Endodermal cell (in vitro differentiated cells): ENCODE data around the gene ATP6V1G1. TPM values are rescaled to one million over a fixed set of nuclear protein-coding genes. Genes with fewer than 3 reads are reported as not detected.
A peak's percentile ranks its signal among the peaks of the same experiment; 100 is the strongest.

Experiments
- DNase-seq: peaks from one replicate; pipeline ENCODE4 v3.0.0-alpha.2; 2017
- H3K27ac ChIP-seq: 2 replicates; pipeline ENCODE4 v1.5.1; 2013; ENCODE audit warnings: mild to moderate bottlenecking, low read depth, low read length, moderate library complexity
- H3K27me3 ChIP-seq: 2 replicates; pipeline ENCODE4 v1.6.1; 2013; ENCODE audit warnings: mild to moderate bottlenecking, low read length, moderate library complexity; ENCODE audit not compliant: insufficient read depth, control insufficient read depth, poor library complexity, severe bottlenecking
- H3K36me3 ChIP-seq: 2 replicates; pipeline ENCODE4 v1.7.0; 2013; ENCODE audit warnings: mild to moderate bottlenecking, low read length, moderate library complexity; ENCODE audit not compliant: control insufficient read depth, insufficient read depth
- H3K4me1 ChIP-seq: one replicate; pipeline ENCODE4 v1.7.0; 2013; ENCODE audit warnings: low read length; ENCODE audit not compliant: control insufficient read depth, insufficient read depth
- H3K4me3 ChIP-seq: 2 replicates; pipeline ENCODE4 v1.5.1; 2013; ENCODE audit warnings: mild to moderate bottlenecking, low read length, moderate library complexity
- H3K9ac ChIP-seq: 2 replicates; pipeline ENCODE4 v1.6.1; 2013; ENCODE audit warnings: mild to moderate bottlenecking, low read length, moderate library complexity; ENCODE audit not compliant: poor library complexity, severe bottlenecking; ENCODE audit errors: extremely low read depth
- H3K9me3 ChIP-seq: 2 replicates; pipeline ENCODE4 v1.6.1; 2013; ENCODE audit warnings: mild to moderate bottlenecking, low read length, moderate library complexity; ENCODE audit not compliant: control insufficient read depth
- H3K27ac Mint-ChIP-seq: 2 replicates; pipeline ENCODE4 v1.8.0; 2020; ENCODE audit warnings: mixed read lengths
- H3K27me3 Mint-ChIP-seq: 2 replicates; pipeline ENCODE4 v1.8.0; 2021; ENCODE audit warnings: mild to moderate bottlenecking, mixed read lengths; ENCODE audit not compliant: insufficient read depth
- H3K36me3 Mint-ChIP-seq: 2 replicates; pipeline ENCODE4 v1.8.0; 2020; ENCODE audit warnings: low read depth, mixed read lengths
- H3K4me1 Mint-ChIP-seq: 2 replicates; pipeline ENCODE4 v1.8.0; 2020; ENCODE audit warnings: mixed read lengths
- H3K4me3 Mint-ChIP-seq: 2 replicates; pipeline ENCODE4 v1.8.0; 2020; ENCODE audit warnings: mild to moderate bottlenecking, moderate library complexity, mixed read lengths
- H3K9me3 Mint-ChIP-seq: 2 replicates; pipeline ENCODE4 v1.8.0; 2020; ENCODE audit warnings: mild to moderate bottlenecking, mixed read lengths
- CTCF ChIP-seq: fragments of 200-600 bp; sonication (generic); conservative IDR thresholded peaks from 2 replicates; pipeline ENCODE4 v1.5.0; 2021; ENCODE audit warnings: antibody characterized with exemption, mild to moderate bottlenecking
- WGBS, 2 experiments: methylation state at CpG; one replicate each; pipeline versions ENCODE4 v1.1.5 to v1.1.7; 2013; ENCODE audit warnings: missing lambda C conversion rate in 2 of 2, mixed read lengths in 1 of 2; ENCODE audit not compliant: insufficient coverage in 1 of 2, insufficient read length in 1 of 2; 5-methylcytosine and 5-hydroxymethylcytosine counted together
- long read RNA-seq, 4 experiments: library from polyadenylated mRNA in 2 of 4; library from RNA in 1 of 4; library from capped mRNA in 1 of 4; stranded (forward) in 3 of 4; unstranded in 1 of 4; transcript quantifications; one replicate each; pipeline ENCODE4 v2.0.0, GENCODE V29; 2020 to 2021; ENCODE audit warnings: inconsistent platforms in 1 of 4
- polyA plus RNA-seq, 2 experiments: library from polyadenylated mRNA; stranded (reverse); fragments of 50-300 nt; gene quantifications; one replicate each; pipeline ENCODE4 v1.2.3, GENCODE V29; 2013
- total RNA-seq, 2 donors: library from RNA; stranded (reverse); fragmentation: NEBNext Ultra II Directional in 1 of 2; extraction: Animal tissue kit (Norgen Biotek cat#: 25700) in 1 of 2; gene quantifications; 2 replicates in 1 of 2; 3 replicates in 1 of 2; pipeline ENCODE4 v1.2.1, GENCODE V29; 2021

ATP6V1G1 gene, protein sequence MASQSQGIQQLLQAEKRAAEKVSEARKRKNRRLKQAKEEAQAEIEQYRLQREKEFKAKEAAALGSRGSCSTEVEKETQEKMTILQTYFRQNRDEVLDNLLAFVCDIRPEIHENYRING
- total RNA-seq, result 100 to 1,000 TPM; 123 TPM
- polyA plus RNA-seq (2013, experiment 1 of 2), result 185 TPM
- polyA plus RNA-seq (2013, experiment 2 of 2), result 188 TPM
- long read RNA-seq, experiment 1, transcript ATP6V1G1-201 (3 exons, 1,080 nt), result major isoform, 119 of 142 reads
- long read RNA-seq, experiment 1, partial matches to known transcripts, result 22 of 142 reads
- long read RNA-seq, experiment 1, other reads (novel, unspliced or antisense), result 1 of 142 reads
- long read RNA-seq, experiment 2, transcript ATP6V1G1-201 (3 exons, 1,080 nt), result major isoform, 241 of 248 reads
- long read RNA-seq, experiment 2, partial matches to known transcripts, result 0 of 248 reads
- long read RNA-seq, experiment 2, other reads (novel, unspliced or antisense), result 7 of 248 reads
- long read RNA-seq, experiment 3, transcript ATP6V1G1-201 (3 exons, 1,080 nt), result major isoform, 169 of 174 reads
- long read RNA-seq, experiment 3, partial matches to known transcripts, result 1 of 174 reads
- long read RNA-seq, experiment 3, other reads (novel, unspliced or antisense), result 4 of 174 reads
- long read RNA-seq, experiment 4, transcript ATP6V1G1-201 (3 exons, 1,080 nt), result major isoform, 897 of 901 reads
- long read RNA-seq, experiment 4, partial matches to known transcripts, result 2 of 901 reads
- long read RNA-seq, experiment 4, other reads (novel, unspliced or antisense), result 2 of 901 reads

DNA sequence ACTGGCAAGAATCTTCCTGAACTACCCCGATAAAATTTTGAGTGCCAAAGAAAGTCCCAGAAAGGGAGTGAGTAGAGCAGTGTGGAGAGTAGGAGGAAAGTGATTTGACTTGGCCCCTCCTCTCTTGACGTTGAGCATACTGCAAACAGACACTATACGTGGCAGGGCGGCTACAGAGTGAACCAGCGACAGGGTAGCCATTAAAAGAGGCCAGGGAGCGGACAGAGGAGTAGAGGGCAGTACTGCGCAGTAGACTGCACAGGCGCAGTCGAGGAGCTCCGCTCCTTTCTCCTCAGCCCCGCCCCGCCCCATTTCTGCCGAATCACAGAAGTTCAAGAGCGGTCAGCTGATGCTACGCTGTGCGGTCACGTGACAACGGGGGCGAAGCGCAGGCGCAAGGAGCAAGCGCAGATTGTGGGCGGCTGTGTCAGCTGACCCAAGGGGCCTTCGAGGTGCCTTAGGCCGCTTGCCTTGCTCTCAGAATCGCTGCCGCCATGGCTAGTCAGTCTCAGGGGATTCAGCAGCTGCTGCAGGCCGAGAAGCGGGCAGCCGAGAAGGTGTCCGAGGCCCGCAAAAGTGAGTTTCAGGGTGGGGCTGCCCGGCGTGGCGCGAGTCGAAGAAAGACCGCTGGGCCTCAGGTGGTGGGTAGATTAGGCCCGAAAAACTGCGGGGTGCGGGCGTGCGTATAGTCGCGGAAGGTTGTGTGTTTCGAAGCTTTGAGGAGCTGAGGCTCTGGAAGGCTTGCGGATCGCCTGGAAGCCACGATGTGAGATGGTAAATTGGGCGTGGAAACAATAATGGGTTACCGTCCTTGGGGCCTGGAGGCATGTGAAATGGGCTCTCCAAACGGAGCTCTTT, at the start of gene ATP6V1G1:
Gene ATP6V1G1, plus strand, starts transcription at position 425 of the 858 bp plus-strand sequence. Its CDS starts 70 bp downstream, at position 495.
- H3K36me3 Mint-ChIP-seq, result peaks cover 8% of the 10 kb centered on the region
- Histone ChIP-seq H3K9ac (peak within 1 kb of the TSS; percentile 97), H3K27ac (peak within 1 kb of the TSS; percentile 80), H3K36me3 (peaks cover 13% of the 10 kb centered on the region), H3K4me3 (peak within 1 kb of the TSS; percentile 99), H3K9me3 (no peaks in the 10 kb centered on the region), H3K4me1 (peaks cover 4% of the 10 kb centered on the region), H3K27me3 (no peaks in the 10 kb centered on the region)
- H3K27ac Mint-ChIP-seq, result peak within 1 kb of the TSS; percentile 100
- H3K9me3 Mint-ChIP-seq, result no peaks in the 10 kb centered on the region
- peaks cover 36% of the 10 kb centered on the region for H3K4me1 Mint-ChIP-seq
- peak; percentile 100 for DNase-seq
- WGBS, 2 experiments, result 2 to 5% methylated on average over 23 to 52 of the region's 52 CpGs
- H3K27me3 Mint-ChIP-seq, result no peaks in the 10 kb centered on the region
- peak within 1 kb of the TSS; percentile 100 for H3K4me3 Mint-ChIP-seq
- TF ChIP-seq CTCF, result peak; percentile 14

DNA sequence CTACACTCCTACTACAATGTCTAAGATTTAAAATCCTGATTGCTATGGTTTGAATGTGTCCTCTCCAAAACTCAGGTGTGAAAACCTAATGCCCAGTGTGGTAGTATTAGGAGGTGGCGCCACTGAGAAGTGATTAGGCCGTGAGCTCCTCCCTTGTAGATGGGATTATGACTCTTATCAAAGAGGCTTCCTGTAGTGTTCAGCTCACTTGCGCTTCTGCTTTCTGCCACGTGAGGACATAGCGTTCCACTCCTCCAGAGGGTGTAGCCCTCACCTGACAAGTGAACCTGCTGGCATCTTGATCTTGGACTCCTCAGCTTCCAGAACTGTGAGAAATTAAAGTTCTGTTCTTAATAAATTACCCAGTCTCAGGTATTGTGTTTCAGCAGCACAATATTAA, 49.3 kb upstream of the ATP6V1G1 start:
- Mint-ChIP-seq H3K27ac (no peak overlapping the region), H3K4me3 (no peak overlapping the region), H3K9me3 (peaks cover 2% of the 10 kb centered on the region), H3K4me1 (peaks cover 8% of the 10 kb centered on the region), H3K36me3 (no peaks in the 10 kb centered on the region), H3K27me3 (peaks cover 32% of the 10 kb centered on the region)
- Histone ChIP-seq H3K27me3 (peaks cover 29% of the 10 kb centered on the region), H3K27ac (no peak overlapping the region), H3K36me3 (no peaks in the 10 kb centered on the region), H3K9me3 (no peaks in the 10 kb centered on the region), H3K4me1 (no peaks in the 10 kb centered on the region), H3K4me3 (no peak overlapping the region), H3K9ac (no peak overlapping the region)
- DNase-seq, result peak; percentile 86
- WGBS, 2 experiments, result 35 to 64% methylated on average over 4 to 5 of the region's 5 CpGs
- TF ChIP-seq CTCF, result peak; percentile 70
